ENCODE results near the gene NR5A1. TPM values are rescaled to one million over a fixed set of nuclear protein-coding genes. Genes with fewer than 3 reads are reported as not detected.

The NR5A1 gene
- total and polyA plus RNA-seq, 2 of the 13 experiments (the other 11 are each of a cell fraction or from before 2014, with no cell fraction given): 28.9 to 44.7 TPM

DNA sequence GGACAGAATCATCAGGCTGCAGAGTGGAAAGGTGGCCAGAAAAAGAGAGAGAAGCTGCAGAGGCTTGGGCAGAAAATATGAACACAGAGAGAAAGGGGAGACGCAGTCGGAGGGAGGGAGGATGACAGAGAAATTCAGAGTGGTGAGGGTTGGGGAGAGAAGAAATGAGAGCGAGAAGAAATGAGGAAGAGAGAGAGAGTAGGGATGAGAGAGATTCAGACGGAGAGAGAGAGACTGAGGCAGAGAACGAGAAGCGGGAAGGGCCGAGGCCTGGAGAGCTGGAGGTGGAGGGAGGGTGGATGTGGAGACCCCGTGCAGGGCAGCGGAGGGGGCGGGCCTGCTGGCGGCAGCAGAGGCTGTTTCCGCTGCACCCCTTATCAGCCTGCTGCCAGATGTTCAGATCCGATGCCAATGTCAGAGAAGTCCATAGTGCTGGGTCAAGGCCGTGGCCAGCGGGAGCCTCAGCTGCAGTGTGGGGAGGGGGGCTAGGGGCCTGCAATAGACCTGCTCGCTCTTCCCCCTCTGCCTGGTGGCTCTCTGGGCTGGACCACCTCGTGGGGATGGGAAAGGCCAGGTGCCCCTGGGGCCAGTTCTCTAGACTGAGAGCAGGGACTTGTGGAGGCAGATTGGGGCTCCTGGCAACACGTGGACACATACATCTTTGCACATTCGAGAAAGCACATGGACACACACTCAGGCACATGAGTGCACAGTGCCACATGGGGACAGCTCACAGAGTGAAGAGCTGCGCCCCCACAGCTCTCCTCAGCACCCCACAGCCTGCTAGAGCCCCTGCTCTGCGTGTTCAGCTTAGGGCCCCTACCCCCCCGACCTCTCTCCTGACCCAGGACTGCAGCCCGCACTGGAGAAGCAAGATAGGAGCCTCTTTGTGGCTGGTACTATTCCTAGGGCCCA is 4.9 kb upstream of the NR5A1 start (continued):
- TF ChIP-seq SNAI1 (CRISPR knock-in tag; IDR thresholded peaks at IDR 0.05; ENCODE audit: borderline replicate concordance) (no peak), ZSCAN22 (CRISPR knock-in tag; IDR thresholded peaks at IDR 0.05) (no peak), ZNF709 (CRISPR knock-in tag; IDR thresholded peaks at IDR 0.05) (no peak), FOXK2 (IDR thresholded peaks at IDR 0.05) (no peak), PAX8 (CRISPR knock-in tag; IDR thresholded peaks at IDR 0.05; ENCODE audit: borderline replicate concordance) (no peak), SETDB1 (CRISPR knock-in tag; IDR thresholded peaks at IDR 0.05; ENCODE audit: borderline replicate concordance) (no peak), NPAS2 (CRISPR knock-in tag; IDR thresholded peaks at IDR 0.05; ENCODE audit: borderline replicate concordance) (no peak), ETV5 (CRISPR knock-in tag; IDR thresholded peaks at IDR 0.05; ENCODE audit: borderline replicate concordance) (peak; percentile 81; the same call in 1 of the 2 replicates), ZNF136 (CRISPR knock-in tag; IDR thresholded peaks at IDR 0.05; ENCODE audit: low read depth) (0 out of 2 replicates have a peak, but pooled peaks have one; percentile 33), SRSF9 (IDR thresholded peaks at IDR 0.05; ENCODE audit: borderline replicate concordance, insufficient read depth, low read depth, low read length, poor library complexity, severe bottlenecking) (no peak), NFIC (IDR thresholded peaks at IDR 0.05; ENCODE audit: low read length) (no peak), SIX1 (CRISPR knock-in tag; IDR thresholded peaks at IDR 0.05; ENCODE audit: borderline replicate concordance) (no peak), SMAD1 (CRISPR knock-in tag; IDR thresholded peaks at IDR 0.05; ENCODE audit: borderline replicate concordance, low read depth) (no peak), TRIM24 (CRISPR knock-in tag; IDR thresholded peaks at IDR 0.05) (no peak), TSC22D2 (CRISPR knock-in tag; IDR thresholded peaks at IDR 0.05; ENCODE audit: borderline replicate concordance) (no peak), ZNF232 (CRISPR knock-in tag; IDR thresholded peaks at IDR 0.05; ENCODE audit: borderline replicate concordance) (no peak; the same call in 1 of the 2 replicates), NRL (CRISPR knock-in tag; IDR thresholded peaks at IDR 0.05; ENCODE audit: borderline replicate concordance) (no peak; the same call in 1 of the 2 replicates), MAFF (IDR thresholded peaks at IDR 0.05; ENCODE audit: low read depth, low read length) (no peak), KLF15 (CRISPR knock-in tag; IDR thresholded peaks at IDR 0.05; ENCODE audit: borderline replicate concordance) (no peak), ZNF616 (CRISPR knock-in tag; IDR thresholded peaks at IDR 0.05; ENCODE audit: low read depth) (0 out of 2 replicates have a peak, but pooled peaks have one; percentile 74), HNRNPL (IDR thresholded peaks at IDR 0.05; ENCODE audit: low read depth, low read length) (peak; percentile 89), KAT8 (CRISPR knock-in tag; IDR thresholded peaks at IDR 0.05) (no peak)
- TF ChIP-seq, protein P1, sequence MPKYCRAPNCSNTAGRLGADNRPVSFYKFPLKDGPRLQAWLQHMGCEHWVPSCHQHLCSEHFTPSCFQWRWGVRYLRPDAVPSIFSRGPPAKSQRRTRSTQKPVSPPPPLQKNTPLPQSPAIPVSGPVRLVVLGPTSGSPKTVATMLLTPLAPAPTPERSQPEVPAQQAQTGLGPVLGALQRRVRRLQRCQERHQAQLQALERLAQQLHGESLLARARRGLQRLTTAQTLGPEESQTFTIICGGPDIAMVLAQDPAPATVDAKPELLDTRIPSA (CRISPR knock-in tag; IDR thresholded peaks at IDR 0.05; ENCODE audit: borderline replicate concordance): no peak
- TF ChIP-seq, protein P2, sequence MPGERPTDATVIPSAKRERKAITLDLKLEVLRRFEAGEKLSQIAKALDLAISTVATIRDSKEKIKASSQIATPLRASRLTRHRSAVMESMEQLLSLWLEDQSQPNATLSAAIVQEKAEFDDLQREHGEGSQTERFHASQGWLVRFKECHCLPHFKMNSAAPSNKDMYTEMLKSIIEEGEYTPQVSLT (CRISPR knock-in tag; IDR thresholded peaks at IDR 0.05; ENCODE audit: borderline replicate concordance, low read depth): no peak
- TF ChIP-seq, protein P3, sequence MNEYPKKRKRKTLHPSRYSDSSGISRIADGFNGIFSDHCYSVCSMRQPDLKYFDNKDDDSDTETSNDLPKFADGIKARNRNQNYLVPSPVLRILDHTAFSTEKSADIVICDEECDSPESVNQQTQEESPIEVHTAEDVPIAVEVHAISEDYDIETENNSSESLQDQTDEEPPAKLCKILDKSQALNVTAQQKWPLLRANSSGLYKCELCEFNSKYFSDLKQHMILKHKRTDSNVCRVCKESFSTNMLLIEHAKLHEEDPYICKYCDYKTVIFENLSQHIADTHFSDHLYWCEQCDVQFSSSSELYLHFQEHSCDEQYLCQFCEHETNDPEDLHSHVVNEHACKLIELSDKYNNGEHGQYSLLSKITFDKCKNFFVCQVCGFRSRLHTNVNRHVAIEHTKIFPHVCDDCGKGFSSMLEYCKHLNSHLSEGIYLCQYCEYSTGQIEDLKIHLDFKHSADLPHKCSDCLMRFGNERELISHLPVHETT (CRISPR knock-in tag; conservative IDR thresholded peaks at IDR 0.05): no peak
- TF ChIP-seq, protein P4, sequence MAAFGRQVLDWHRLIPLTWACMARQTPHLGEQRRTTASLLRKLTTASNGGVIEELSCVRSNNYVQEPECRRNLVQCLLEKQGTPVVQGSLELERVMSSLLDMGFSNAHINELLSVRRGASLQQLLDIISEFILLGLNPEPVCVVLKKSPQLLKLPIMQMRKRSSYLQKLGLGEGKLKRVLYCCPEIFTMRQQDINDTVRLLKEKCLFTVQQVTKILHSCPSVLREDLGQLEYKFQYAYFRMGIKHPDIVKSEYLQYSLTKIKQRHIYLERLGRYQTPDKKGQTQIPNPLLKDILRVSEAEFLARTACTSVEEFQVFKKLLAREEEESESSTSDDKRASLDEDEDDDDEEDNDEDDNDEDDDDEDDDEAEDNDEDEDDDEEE (CRISPR knock-in tag; IDR thresholded peaks at IDR 0.05): no peak
